Activated naive CD4-positive, alpha-beta T cell treated with Interleukin-2 at 50 U/mL for 16 hours (primary cell): ENCODE results near the gene TRIM59.
A peak's percentile ranks its signal among the peaks of the same experiment; 100 is the strongest.

ENCODE experiments used
- DNase-seq: peaks from one replicate; pipeline ENCODE4 v3.0.0-alpha.2; 2020

The TRIM59 gene

GRCh38 chr3:160401291-160402095 lies 48.1 kb downstream of the TRIM59 start:
- DNase-seq: no peak

GRCh38 chr3:160400702-160401150 lies 48.9 kb downstream of the TRIM59 start:
- DNase-seq: peak; percentile 21

- DNase-seq: peak; percentile 36
Measured at GRCh38 chr3:160400030-160400701, 49.4 kb downstream of the TRIM59 start.

GRCh38 chr3:160399125-160400029 lies 50.2 kb downstream of the TRIM59 start, which contains the start of the genes IFT80 and SMC4:
Gene IFT80 (minus strand): TSS chr3:160399225. CDS start chr3:160384600, 14,625 bp downstream.
Gene SMC4 (plus strand): TSS chr3:160399650. CDS start chr3:160400827, 1,177 bp downstream.
- DNase-seq: peak; percentile 95

GRCh38 chr3:160398820-160399124 lies 50.8 kb downstream of the TRIM59 start:
- DNase-seq: no peak

GRCh38 chr3:160395297-160395696 lies 54.3 kb downstream of the TRIM59 start:
- DNase-seq: no peak

- DNase-seq: no peak
Measured at GRCh38 chr3:160394009-160394392, 55.6 kb downstream of the TRIM59 start.

GRCh38 chr3:160393346-160394008 lies 56.1 kb downstream of the TRIM59 start:
- no peak for DNase-seq

GRCh38 chr3:160392798-160393197 lies 56.8 kb downstream of the TRIM59 start:
- DNase-seq: no peak

- DNase-seq: no peak
Measured at GRCh38 chr3:160390565-160391138, 58.9 kb downstream of the TRIM59 start.
